Aorta (tissue), 5 donors: ENCODE measurements around the gene EXOSC7. TPM values are rescaled to one million over a fixed set of nuclear protein-coding genes. Genes with fewer than 3 reads are reported as not detected.

Experiments used
- ATAC-seq: fragments of 200-7000 bp; cut with Tn5 transposase; one replicate; pipeline ENCODE4 v1.9.1; 2022; ENCODE audit warnings: moderate library complexity; ENCODE audit not compliant: low FRiP score
- DNase-seq, 2 donors: peaks; one replicate each; pipeline ENCODE4 v3.0.0-alpha.2; 2020
- H3K27ac ChIP-seq, 2 donors: one replicate each; pipeline ENCODE4 v1.5.1; 2013; ENCODE audit warnings: low read length in 2 of 2, mild to moderate bottlenecking in 2 of 2, moderate library complexity in 2 of 2, control low read depth in 1 of 2, inconsistent platforms in 1 of 2, low read depth in 1 of 2
- H3K27me3 ChIP-seq, 2 donors: one replicate each; pipeline ENCODE4 v1.6.1; 2013; ENCODE audit warnings: control low read depth in 1 of 2, low read length in 1 of 2, mild to moderate bottlenecking in 1 of 2, moderate library complexity in 1 of 2; ENCODE audit not compliant: insufficient read depth in 2 of 2, control insufficient read depth in 1 of 2
- H3K36me3 ChIP-seq, 2 donors: one replicate each; pipeline ENCODE4 v1.6.1; 2013; ENCODE audit warnings: control low read depth in 1 of 2, low read length in 1 of 2, mild to moderate bottlenecking in 1 of 2; ENCODE audit not compliant: insufficient read depth in 2 of 2, control insufficient read depth in 1 of 2
- H3K4me1 ChIP-seq, 2 donors: one replicate each; pipeline ENCODE4 v1.6.1; 2013; ENCODE audit warnings: low read length in 2 of 2, control low read depth in 1 of 2, mild to moderate bottlenecking in 1 of 2, moderate library complexity in 1 of 2; ENCODE audit not compliant: insufficient read depth in 2 of 2, control insufficient read depth in 1 of 2
- H3K4me3 ChIP-seq, 2 donors: one replicate each; pipeline ENCODE4 v1.5.1; 2013; ENCODE audit warnings: low read length in 2 of 2, control low read depth in 1 of 2, mild to moderate bottlenecking in 1 of 2
- H3K9me3 ChIP-seq: one replicate; pipeline ENCODE4 v1.6.1; 2013; ENCODE audit warnings: mild to moderate bottlenecking, low read length; ENCODE audit not compliant: control insufficient read depth
- WGBS, 2 donors: extraction: QIAGEN DNeasy Blood & Tissue Kit; methylation state at CpG; one replicate each; pipeline ENCODE4 v1.1.7; 2013; 5-methylcytosine and 5-hydroxymethylcytosine counted together
- intact Hi-C, 2 donors: fragments of 100-400 bp; cut with DNase I; formaldehyde crosslinking; loops; one replicate each; pipeline versions ENCODE4 v1.14.2 to v1.15.0; 2022
- polyA plus RNA-seq, 2 donors: library from polyadenylated mRNA; stranded (reverse); fragments of 200-250 nt; gene quantifications; one replicate each; pipeline ENCODE4 v1.2.3, GENCODE V29; 2013
- total RNA-seq, 2 donors: library from RNA; stranded (reverse); fragmentation: NEBNext Ultra II Directional; extraction: Animal tissue kit (Norgen Biotek cat#: 25700); gene quantifications; one replicate each; pipeline ENCODE4 v1.2.1, GENCODE V29; 2021
- donor health status: healthy with polysubstance abuse.
- donor health status: Bipolar disorder and iron deficiency.
- donor health status: DM: no; HTN: no; CAD: no.
- donor health status: DM: no; HTN: no; CAD: no.
- donor health status: DM: yes; HTN: yes; CAD: no.

EXOSC7 gene
- total and polyA plus RNA-seq, 4 donors, result 15.8 to 31.2 (median 29.8) TPM

DNA sequence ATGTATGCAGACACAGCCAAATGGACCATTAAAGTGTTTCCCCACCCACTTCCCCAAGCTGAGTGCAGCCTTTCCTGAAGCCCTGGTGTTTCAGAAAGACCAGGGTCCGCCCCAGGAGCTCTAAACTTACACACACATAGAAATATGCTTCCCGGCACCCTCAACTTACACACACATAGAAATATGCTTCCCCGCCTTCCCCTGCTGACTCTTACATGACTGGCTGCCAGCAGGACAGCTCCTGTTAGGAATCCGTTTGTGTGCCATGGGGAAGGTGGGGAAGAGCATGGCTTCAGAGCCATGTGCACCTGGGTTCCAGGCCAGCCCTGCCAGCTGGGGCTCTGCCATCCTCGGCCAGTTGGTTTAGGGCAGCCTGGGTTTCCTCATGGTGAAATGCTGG lies 53.6 kb downstream of the EXOSC7 start:
- Histone ChIP-seq H3K4me3 (no peak overlapping the region), H3K27me3 (no peaks in the 10 kb centered on the region), H3K4me1 (peaks cover 0 to 4% of the 10 kb centered on the region in 2 donors), H3K36me3 (no peaks in the 10 kb centered on the region), H3K9me3 (no peaks in the 10 kb centered on the region), H3K27ac (no peak overlapping the region)
- intact Hi-C loops, result loop anchor here in 1 of 2 donors (10.0 kb wide), 1 partner anchor 635 kb away; no protein-coding TSS in a partner anchor
- WGBS, 2 donors, result 70 to 76% methylated on average over 5 of the region's 5 CpGs
- ATAC-seq (no peak), DNase-seq (peak in 1 of 2 donors; percentile 53)

GRCh38 chr3:45031531-45031930 lies 55.5 kb downstream of the EXOSC7 start:
- H3K9me3 ChIP-seq, result no peaks in the 10 kb centered on the region
- WGBS, 2 donors, result 84 to 85% methylated on average over 3 of the region's 3 CpGs
- no peaks in the 10 kb centered on the region for H3K4me1 ChIP-seq
- H3K36me3 ChIP-seq, result no peaks in the 10 kb centered on the region
- H3K27me3 ChIP-seq, result no peaks in the 10 kb centered on the region
- no peak overlapping the region for H3K27ac ChIP-seq
- DNase-seq (no peak), ATAC-seq (no peak)
- intact Hi-C loops, result loop anchor here in 1 of 2 donors (10.0 kb wide), 1 partner anchor 633 kb away; no protein-coding TSS in a partner anchor
- H3K4me3 ChIP-seq, result no peak overlapping the region

GRCh38 chr3:45032113-45032512 lies 56.1 kb downstream of the EXOSC7 start:
- DNase-seq, result no peak
- no peak overlapping the region for H3K27ac ChIP-seq
- H3K4me1 ChIP-seq, result no peaks in the 10 kb centered on the region
- intact Hi-C loops, result loop anchor here in 1 of 2 donors (10.0 kb wide), 1 partner anchor 633 kb away; no protein-coding TSS in a partner anchor
- 91 to 96% methylated on average over 2 of the region's 2 CpGs for WGBS, 2 donors
- H3K9me3 ChIP-seq, result no peaks in the 10 kb centered on the region
- H3K27me3 ChIP-seq, result no peaks in the 10 kb centered on the region
- no peak overlapping the region for H3K4me3 ChIP-seq
- no peak for ATAC-seq
- no peaks in the 10 kb centered on the region for H3K36me3 ChIP-seq

- intact Hi-C loops, result loop anchor here in 1 of 2 donors (10.0 kb wide), 1 partner anchor 631 kb away; no protein-coding TSS in a partner anchor
- DNase-seq, result peak in 1 of 2 donors; percentile 63
- Histone ChIP-seq H3K4me3 (no peak overlapping the region), H3K27ac (no peak overlapping the region), H3K9me3 (no peaks in the 10 kb centered on the region), H3K27me3 (no peaks in the 10 kb centered on the region), H3K36me3 (no peaks in the 10 kb centered on the region), H3K4me1 (no peaks in the 10 kb centered on the region)
- 90 to 95% methylated on average over 6 of the region's 6 CpGs for WGBS, 2 donors
- no peak for ATAC-seq
Measured at GRCh38 chr3:45033791-45034190, 57.7 kb downstream of the EXOSC7 start.

GRCh38 chr3:45034612-45035252 lies 58.7 kb downstream of the EXOSC7 start:
- no peaks in the 10 kb centered on the region for H3K27me3 ChIP-seq
- DNase-seq, result peak; percentile 82 to 91
- intact Hi-C loops, result loop anchor here (5.0 to 10.0 kb wide), 3 partner anchors 57 to 630 kb away; partner anchors contain the start of genes EXOSC7 (in 1 of the 2) and ZDHHC3 (in 1 of the 2)
- H3K4me1 ChIP-seq, result no peaks in the 10 kb centered on the region
- no peaks in the 10 kb centered on the region for H3K36me3 ChIP-seq
- 88 to 95% methylated on average over 3 of the region's 3 CpGs for WGBS, 2 donors
- H3K9me3 ChIP-seq, result no peaks in the 10 kb centered on the region
- ATAC-seq, result peak; percentile 40
- no peak overlapping the region for H3K4me3 ChIP-seq
- no peak overlapping the region for H3K27ac ChIP-seq

GRCh38 chr3:45035441-45036301 lies 59.6 kb downstream of the EXOSC7 start:
- intact Hi-C loops, result loop anchor here (5.0 to 10.0 kb wide), 3 partner anchors 58 to 629 kb away; partner anchors contain the start of genes EXOSC7 (in 1 of the 2) and ZDHHC3 (in 1 of the 2)
- H3K4me1 ChIP-seq, result no peaks in the 10 kb centered on the region
- ATAC-seq (peak; percentile 49), DNase-seq (peak; percentile 60 to 83)
- H3K27me3 ChIP-seq, result no peaks in the 10 kb centered on the region
- H3K27ac ChIP-seq, result no peak overlapping the region
- WGBS, 2 donors, result 23 to 26% methylated on average over 63 to 64 of the region's 64 CpGs
- no peaks in the 10 kb centered on the region for H3K9me3 ChIP-seq
- no peak overlapping the region for H3K4me3 ChIP-seq
- H3K36me3 ChIP-seq, result no peaks in the 10 kb centered on the region

GRCh38 chr3:45037720-45038455 lies 61.8 kb downstream of the EXOSC7 start:
- Histone ChIP-seq H3K27ac (no peak overlapping the region), H3K27me3 (no peaks in the 10 kb centered on the region), H3K36me3 (no peaks in the 10 kb centered on the region), H3K4me1 (no peaks in the 10 kb centered on the region), H3K4me3 (no peak overlapping the region), H3K9me3 (no peaks in the 10 kb centered on the region)
- ATAC-seq (peak; percentile 89), DNase-seq (peak; percentile 94 to 95)
- intact Hi-C loops, result loop anchor here (5.0 to 10.0 kb wide), 3 partner anchors 61 to 627 kb away; partner anchors contain the start of genes EXOSC7 (in 1 of the 2) and ZDHHC3 (in 1 of the 2)
- WGBS, 2 donors, result 2 to 3% methylated on average over 11 of the region's 11 CpGs

DNA sequence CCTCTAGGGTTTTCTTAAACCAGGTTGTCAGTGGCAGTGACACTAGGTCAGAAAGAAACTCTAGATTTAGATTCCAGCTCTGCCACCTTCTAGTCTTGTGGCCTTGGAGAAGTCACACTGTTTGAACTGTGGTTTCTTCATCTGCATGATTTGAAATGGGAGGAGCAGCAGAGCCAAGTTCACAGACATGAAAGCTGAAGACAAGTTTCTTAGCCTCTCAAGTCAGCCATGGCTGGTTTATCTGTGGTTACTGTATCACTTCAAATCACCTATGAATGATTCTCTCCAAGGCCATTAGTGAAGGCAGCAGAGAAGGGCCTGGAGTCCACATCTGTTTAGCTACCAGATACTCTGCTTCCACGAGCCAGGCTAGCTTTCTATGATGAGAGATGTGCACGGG lies 65.6 kb downstream of the EXOSC7 start:
- DNase-seq (no peak), ATAC-seq (no peak)
- Histone ChIP-seq H3K36me3 (no peaks in the 10 kb centered on the region), H3K27ac (no peak overlapping the region), H3K4me1 (peaks cover 0 to 3% of the 10 kb centered on the region in 2 donors), H3K9me3 (no peaks in the 10 kb centered on the region), H3K4me3 (no peak overlapping the region), H3K27me3 (no peaks in the 10 kb centered on the region)
- intact Hi-C loops, result loop anchor here (2.0 to 5.0 kb wide), 2 partner anchors 81 to 169 kb away; no protein-coding TSS in a partner anchor
- 83 to 90% methylated on average over 2 of the region's 2 CpGs for WGBS, 2 donors
